OCI-LY3 (cell line): ENCODE results near the gene BID.

ENCODE experiments used
- EZH2phosphoT487 ChIP-seq: fragments of 200-600 bp; shearing (Covaris generic); IDR thresholded peaks from 2 replicates; pipeline ENCODE4 v1.6.1; 2018; ENCODE audit warnings: antibody characterized with exemption, mixed run types, low read depth
- TF ChIP-seq, protein P1 (sequence below): fragments of 200-600, 300-600 bp; sonication (generic); IDR thresholded peaks from 2 replicates; pipeline ENCODE4 v1.5.1; 2014; ENCODE audit warnings: antibody characterized with exemption, low read length, low read depth

DNA sequence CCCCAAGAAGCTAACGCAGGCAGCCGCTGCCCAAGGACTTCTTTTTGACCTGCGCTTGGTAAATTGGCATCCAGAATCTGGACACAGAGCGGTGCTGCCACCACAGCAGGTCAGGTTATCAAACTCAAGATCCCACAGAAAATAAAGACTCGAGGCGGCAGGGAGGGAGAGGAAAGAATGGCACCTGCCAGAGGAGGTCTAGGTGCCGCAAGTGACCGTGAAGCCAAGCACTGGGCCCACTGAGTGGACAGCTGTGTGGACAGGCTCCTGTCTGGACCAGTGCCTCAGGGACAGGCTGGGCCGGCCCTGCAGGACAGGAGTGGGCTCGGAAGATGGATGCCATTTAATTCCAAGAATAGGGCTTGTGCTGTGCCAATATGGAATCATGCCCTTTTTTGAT lies 27.4 kb downstream of the BID start:
- TF ChIP-seq, protein P1, sequence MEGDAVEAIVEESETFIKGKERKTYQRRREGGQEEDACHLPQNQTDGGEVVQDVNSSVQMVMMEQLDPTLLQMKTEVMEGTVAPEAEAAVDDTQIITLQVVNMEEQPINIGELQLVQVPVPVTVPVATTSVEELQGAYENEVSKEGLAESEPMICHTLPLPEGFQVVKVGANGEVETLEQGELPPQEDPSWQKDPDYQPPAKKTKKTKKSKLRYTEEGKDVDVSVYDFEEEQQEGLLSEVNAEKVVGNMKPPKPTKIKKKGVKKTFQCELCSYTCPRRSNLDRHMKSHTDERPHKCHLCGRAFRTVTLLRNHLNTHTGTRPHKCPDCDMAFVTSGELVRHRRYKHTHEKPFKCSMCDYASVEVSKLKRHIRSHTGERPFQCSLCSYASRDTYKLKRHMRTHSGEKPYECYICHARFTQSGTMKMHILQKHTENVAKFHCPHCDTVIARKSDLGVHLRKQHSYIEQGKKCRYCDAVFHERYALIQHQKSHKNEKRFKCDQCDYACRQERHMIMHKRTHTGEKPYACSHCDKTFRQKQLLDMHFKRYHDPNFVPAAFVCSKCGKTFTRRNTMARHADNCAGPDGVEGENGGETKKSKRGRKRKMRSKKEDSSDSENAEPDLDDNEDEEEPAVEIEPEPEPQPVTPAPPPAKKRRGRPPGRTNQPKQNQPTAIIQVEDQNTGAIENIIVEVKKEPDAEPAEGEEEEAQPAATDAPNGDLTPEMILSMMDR, result no peak
- no peak for TF ChIP-seq EZH2phosphoT487
